ENCODE data around the gene PTPRA.
A peak's percentile ranks its signal among the peaks of the same experiment; 100 is the strongest.
"Not testable (repeated sequence)": the region's sequence is repeated elsewhere in the genome, so short reads cannot be mapped to it uniquely, and the experiment has no call there.

PTPRA gene

GRCh38 chr20:3045816-3046676 lies 172.8 kb downstream of the PTPRA start, which contains the start of gene MRPS26:
MRPS26 (plus strand) TSS chr20:3046052; CDS start chr20:3046069, 17 bp downstream.
- DNase-seq = peak; percentile 94

DNA sequence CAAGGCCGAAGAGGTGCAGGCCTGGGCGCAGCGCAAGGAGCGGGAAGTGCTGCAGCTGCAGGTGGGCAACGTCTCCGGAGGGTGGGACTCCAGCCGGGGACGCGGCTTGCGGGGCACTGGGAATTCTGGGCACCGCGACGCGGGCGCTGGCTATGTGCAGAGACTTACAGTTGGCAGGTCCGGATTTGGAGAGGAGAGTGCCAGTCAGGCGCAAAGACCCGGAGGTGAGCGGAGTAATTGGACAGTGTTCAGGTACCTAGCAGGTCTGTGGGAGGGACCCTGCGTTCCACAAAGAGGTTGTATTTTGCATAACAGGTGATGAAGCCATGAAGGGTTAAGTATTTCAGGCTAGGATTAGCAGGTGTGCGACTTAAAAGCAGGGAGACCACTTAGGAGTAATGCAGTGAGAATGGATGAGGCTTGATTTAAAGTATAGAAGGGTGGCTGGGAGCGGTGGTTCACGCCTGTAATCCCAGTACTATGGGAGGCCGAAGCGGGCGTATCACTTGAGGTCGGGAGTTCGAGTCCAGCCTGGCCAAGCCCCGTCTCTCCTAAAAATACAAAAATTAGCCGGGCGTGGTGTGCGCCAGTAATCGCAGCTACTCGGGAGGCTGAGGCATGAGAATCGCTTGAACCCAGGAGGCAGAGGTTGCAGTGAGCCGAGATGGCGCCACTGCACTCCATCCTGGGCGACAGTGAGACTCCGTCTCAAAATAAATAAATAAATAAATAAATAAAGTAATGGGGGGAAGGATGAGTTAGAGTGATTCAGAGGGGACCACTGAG lies 173.6 kb downstream of the PTPRA start:
- DNase-seq = no peak

DNA sequence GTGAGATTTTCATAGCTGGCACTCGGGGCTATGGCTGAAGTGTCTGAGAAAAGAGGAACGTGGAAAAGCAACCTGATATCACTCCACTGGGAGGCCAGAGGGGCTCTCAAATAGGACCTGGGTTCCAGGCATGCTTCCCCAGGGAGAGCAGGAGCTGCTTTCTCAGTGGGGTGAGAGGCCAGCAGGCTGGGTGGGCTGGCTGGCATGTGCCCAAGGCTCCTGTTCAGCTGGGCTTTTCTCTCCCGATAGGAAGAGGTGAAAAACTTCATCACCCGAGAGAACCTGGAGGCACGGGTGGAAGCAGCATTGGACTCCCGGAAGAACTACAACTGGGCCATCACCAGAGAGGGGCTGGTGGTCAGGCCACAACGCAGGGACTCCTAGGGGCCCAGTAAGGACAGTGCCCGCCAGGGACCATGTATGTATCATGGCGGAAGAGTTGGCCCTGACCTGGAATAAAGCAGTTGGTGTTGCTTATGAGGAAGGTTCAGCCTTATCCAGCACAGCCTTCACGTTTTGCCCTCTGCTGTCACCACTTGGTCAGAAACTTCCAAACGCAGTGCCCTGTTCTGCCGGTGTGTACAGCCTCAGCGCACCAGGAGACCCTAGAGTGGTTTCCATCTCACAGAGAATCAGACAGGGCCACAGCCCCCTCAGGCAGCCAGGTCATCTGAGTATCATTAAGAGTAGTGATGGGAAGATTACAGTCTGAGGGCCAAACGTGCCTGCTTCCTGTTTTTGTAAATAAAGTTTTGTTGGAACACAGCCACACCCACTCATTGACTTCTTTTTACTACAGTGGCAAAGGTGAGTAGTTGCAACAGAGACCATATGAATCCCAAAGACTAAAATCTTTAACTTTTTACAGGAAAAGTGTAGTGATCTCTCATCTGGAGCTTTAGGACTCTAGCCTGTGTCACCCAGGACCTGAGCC lies 174.5 kb downstream of the PTPRA start:
- DNase-seq = peak; percentile 39

- DNase-seq = no peak
These were observed 178.2 kb downstream of the PTPRA start for GRCh38 chr20:3051385-3052019.

DNA sequence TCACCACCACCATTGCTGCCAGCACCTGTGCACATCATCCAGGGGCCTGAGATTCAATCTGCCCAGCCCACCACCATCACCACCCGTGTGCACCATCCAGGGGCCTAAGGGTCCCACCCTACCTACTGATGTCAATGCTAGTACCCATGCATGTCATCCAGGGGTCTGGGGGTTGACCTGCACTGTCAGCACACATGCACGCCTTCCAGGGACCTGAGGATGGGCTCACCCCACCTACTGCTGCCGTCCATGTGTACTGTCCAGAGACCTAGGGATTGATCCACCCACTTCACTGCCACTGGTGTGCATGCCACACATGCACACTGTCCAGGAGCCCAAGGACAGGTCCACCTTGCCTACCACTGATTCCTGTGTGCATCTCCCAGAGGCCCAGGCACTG lies 186.2 kb downstream of the PTPRA start:
- no peak for DNase-seq

DNA sequence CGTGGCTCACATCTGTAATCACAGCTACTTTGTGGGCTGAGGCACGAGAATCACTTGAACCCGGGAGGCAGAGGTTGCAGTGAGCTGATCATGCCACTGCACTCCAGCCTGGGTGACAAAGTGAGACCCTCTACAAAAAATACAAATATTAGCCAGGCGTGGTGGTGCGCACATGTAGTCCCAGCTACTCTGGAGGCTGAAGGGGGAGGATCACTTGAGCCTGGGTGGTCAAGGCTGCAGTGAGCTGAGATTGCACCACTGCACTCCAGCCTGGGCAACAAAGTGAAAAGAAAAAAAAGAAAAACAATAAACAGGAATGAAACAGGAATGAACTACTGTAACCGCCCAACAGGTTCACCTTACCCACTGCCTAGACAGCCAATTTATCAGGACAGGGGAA lies 190.8 kb downstream of the PTPRA start:
- not testable (repeated sequence) for DNase-seq

DNA sequence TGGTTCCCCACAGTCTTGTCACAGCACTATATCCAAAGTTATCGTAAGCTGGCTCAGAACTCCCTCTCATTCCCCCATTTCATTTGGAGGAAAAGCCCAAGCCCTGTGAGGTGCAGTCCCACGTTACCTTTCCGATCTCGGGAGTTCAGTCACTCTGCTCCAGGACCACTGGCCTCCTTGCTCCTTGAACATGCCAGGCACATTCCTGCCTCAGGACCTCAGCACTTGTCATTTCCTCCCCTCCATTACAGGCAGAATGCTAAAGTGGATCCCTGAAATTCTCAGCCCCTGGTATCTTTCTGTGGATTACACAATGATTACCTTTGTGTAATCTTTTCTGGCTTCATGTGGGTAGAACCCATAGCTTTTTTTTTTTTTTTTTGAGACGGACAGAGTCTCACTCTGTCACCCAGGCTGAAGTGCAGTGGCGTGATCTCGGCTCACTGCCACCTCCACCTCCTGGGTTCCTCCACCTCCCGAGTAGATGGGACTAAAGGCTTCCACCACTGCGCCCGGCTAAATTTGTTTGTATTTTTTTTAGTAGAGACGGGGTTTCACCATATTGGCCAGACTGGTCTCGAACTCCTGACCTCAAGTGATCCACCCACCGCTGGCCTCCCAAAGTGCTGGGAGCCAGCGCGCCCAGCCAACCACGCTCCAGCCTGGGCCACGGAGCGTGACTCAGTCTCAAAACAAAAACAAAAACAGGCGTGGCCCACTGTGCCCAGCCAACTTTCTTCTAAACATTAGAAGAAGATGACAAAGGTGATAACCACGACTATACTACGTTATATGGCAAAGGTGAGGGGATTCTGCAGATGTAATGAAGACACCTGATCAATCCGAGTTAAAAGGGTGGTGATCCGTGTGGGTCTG lies 194.1 kb downstream of the PTPRA start:
- DNase-seq = no peak

DNA sequence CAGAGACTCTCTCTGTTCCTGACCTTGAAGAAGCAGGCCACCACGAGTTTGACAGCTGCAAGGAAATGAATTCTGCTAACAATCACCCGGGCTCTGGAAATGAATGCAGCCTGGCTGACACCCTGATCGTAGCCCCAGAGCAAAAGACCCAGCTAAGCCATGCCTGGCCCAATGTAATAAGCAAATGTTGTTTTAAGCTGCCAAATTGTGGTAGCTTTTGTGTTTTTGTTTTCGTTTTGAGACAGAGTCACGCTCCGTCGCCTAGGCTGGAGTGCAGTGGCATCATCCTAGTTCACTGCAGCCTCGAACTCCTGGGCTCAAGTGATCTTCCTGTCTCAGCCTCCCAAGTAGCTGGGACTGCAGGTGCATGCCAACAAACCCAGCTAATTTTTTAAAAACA lies 194.8 kb downstream of the PTPRA start:
- no peak for DNase-seq

- DNase-seq = peak; percentile 64
These were observed 196.0 kb downstream of the PTPRA start for GRCh38 chr20:3068986-3069900.

DNA sequence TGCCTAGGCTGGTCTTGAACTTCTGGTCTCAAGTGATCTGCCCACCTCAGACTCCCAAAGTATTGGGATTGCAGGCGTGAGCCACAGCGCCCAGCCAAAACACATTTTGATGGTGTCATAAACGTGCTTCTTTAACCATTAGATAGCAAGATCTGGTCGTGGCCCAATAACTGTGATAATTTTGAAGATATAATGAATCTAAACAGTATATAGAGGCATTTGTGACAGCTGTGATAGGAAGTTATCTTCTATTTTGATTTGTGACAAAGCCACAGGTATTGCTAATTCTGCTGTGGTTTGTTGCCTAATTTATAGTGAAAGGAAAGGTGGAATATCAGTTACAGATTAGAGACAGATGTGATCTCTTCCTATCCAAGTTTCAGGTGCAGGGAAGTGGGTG lies 197.4 kb downstream of the PTPRA start:
- DNase-seq = peak; percentile 59

DNA sequence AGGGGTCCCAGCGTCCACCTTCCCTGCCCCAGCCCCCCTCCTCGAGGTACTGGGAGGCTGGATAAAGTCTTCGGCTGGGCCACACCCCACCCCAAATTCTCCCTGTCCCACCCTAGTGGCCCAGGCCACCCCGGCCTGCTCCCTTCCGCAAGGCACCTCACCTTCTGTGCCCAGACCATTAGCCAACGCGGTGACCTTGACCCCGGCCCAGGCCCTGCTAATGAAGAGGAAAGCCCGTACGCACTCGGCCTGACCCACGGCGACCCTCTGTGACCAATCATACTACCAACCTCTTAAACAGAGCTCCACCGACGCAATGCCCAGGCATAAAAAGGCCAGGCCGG lies 198.0 kb downstream of the PTPRA start:
- DNase-seq = no peak

DNA sequence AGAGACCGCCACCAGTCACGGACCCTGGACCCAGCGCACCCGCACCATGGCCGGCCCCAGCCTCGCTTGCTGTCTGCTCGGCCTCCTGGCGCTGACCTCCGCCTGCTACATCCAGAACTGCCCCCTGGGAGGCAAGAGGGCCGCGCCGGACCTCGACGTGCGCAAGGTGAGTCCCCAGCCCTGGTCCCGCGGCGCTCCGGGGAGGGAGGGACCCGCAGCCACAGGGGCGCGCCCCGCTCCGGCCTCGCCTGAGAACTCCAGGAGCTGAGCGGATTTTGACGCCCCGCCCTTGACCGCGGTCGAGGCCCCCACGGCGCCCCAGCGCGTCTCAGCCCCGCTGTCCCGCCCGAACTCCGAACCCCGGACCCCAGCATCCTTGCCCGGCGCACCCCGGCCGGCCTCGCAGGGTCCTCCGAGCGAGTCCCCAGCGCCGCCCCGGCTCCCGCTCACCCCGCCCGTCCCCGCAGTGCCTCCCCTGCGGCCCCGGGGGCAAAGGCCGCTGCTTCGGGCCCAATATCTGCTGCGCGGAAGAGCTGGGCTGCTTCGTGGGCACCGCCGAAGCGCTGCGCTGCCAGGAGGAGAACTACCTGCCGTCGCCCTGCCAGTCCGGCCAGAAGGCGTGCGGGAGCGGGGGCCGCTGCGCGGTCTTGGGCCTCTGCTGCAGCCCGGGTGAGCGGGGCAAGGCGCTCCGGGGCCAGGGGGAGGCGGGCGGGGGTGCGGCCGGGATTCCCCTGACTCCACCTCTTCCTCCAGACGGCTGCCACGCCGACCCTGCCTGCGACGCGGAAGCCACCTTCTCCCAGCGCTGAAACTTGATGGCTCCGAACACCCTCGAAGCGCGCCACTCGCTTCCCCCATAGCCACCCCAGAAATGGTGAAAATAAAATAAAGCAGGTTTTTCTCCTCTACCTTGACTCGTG lies 198.6 kb downstream of the PTPRA start, which contains the start of gene OXT:
Gene OXT (plus strand): TSS at position 11 of the 920 bp plus-strand sequence. CDS start 36 bp downstream, at position 47.
- peak; percentile 50 for DNase-seq

- no peak for DNase-seq
These were observed 199.4 kb downstream of the PTPRA start for GRCh38 chr20:3072530-3073250.

GRCh38 chr20:3073251-3073643 lies 200.0 kb downstream of the PTPRA start:
- DNase-seq = not testable (repeated sequence)

GRCh38 chr20:3074812-3075211 lies 201.5 kb downstream of the PTPRA start:
- DNase-seq = no peak

- DNase-seq = not testable (repeated sequence)
These were observed 202.0 kb downstream of the PTPRA start for GRCh38 chr20:3075315-3075714.

DNA sequence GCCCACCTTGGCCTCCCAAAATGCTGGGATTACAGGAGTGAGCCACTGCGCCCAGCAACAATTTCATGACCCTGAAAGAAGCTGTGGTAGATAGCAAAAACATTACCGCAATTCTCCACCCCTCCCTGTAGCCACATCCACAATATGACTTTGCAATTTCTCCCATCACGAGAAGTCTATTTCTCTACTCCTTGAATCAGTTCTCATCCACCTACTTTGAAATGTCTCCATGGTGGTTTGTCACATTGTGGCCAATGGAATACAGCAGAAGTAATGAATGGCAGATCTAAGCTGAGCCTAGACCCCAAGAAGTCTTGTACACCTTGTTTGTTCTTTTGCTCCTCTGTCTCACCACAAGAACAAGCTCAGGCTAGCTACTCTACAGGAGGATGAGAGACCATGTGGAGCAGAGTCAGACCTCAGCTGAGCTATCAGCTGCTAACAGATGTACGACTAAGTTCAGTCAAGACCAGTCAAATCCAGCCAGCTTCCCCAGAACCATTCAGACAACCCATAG lies 204.4 kb downstream of the PTPRA start:
- peak; percentile 89 for DNase-seq

- DNase-seq = no peak
These were observed 207.7 kb downstream of the PTPRA start for GRCh38 chr20:3080939-3081388.

Measured in hematopoietic multipotent progenitor cell treated with erythropoietin and hydrocortisone succinate and interleukin-3 and kit ligand, for 6 days (in vitro differentiated cells).